DMS79 treated with DMSO at 0.1 percent for 48 hours (cell line): ENCODE measurements around the gene SP110.
"Not testable (repeated sequence)": the region's sequence is repeated elsewhere in the genome, so short reads cannot be mapped to it uniquely, and the experiment has no call there.

ENCODE experiments used
- DNase-seq: peaks from one replicate; lab custom pipeline; 2025; lab: John Stamatoyannopoulos, UW

SP110 gene

DNA sequence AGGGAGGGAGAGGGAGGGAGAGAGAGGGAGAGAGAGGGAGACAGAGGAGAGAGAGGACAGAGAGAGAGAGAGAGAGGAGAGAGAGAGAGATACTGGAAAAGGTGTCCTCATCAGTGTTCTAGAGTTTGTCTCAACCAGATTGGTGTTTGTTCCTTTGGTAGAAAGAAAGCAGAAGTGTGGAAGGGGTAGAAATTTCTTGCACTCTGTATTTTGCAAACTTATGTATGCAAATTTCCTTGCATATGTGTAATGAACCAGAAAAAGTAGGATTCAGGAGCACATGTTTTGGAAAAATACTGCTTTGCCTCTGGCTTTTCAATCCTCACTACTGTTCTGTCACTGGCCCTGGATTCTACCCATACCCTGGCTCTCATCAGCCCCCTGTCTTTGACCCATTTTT is 4.7 kb upstream of the SP110 start:
- DNase-seq = no peak

- not testable (repeated sequence) for DNase-seq
Measured at GRCh38 chr2:230222829-230223228, 3.0 kb upstream of the SP110 start.

- DNase-seq = no peak
Measured at GRCh38 chr2:230221493-230221892, 1.7 kb upstream of the SP110 start.

DNA sequence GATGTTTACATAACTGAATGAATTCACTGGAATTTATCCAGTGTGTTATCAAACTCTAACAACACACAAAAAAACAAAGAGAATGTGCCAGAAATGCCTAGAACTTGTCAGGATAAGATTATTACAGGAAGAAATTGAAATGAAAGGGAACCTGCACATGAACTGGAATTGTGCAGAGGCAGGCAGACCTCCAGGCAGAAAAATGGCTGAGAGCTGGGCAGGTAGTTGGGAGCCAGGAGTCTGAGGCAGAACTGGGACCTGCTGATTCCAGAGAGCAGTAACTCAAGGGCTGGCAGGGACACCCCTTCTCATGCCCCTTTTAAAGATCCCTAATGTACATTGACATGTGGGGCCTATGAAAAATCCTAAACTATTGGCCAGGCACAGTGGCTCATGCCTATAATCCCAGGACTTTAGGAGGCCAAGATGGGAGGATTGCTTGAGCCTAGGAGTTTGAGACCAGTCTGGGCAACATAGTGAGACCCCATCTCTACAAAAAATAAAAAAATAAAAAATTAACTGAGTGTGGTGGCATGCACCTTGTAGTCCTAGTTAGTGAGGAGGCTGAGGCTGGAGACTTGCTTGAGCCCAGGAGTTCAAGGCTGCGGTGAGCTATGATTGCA is 674 bp upstream of the SP110 start:
- DNase-seq = no peak

DNA sequence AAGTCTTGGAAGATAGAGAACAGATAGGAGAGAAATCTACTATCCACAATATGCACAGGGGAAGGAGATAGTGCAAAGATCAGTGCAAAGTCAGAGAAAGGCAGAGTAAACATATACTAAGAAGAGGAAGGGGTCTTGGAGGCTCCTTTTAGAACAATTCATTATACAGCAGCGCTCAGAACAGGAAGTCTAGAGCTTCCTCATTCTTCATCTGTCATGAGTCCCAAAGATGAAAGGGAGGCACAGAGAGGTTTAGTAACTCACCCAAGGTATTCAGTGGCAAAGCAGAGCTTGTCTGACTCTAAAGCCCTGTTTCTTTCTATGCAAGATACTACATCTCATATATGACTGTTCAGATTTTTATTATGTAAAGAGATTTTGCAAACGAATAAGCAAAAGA is 1.4 kb downstream of the SP110 start:
- no peak for DNase-seq

DNA sequence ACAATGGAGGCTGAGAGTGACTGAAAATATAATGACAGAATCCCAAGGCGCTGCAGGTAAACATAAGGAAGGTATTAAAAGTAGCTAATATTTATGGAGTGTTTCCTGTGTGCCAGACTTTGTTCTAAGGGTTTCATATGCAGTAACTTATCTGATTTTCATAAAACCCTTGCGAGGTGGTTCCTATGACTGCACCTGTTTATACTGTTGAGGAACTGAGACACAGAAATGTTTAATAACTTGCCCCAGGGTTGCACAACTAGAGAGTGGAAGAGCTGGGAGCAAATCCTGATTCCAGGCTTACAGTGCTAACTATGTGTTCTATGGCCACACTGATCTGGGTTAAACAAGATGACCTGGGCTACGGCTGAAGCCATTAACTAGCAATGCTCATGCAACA is 2.4 kb downstream of the SP110 start:
- no peak for DNase-seq

GRCh38 chr2:230216489-230216888 is 3.3 kb downstream of the SP110 start:
- DNase-seq = no peak

- no peak for DNase-seq
Measured at GRCh38 chr2:230209422-230210051, 10.2 kb downstream of the SP110 start.

DNA sequence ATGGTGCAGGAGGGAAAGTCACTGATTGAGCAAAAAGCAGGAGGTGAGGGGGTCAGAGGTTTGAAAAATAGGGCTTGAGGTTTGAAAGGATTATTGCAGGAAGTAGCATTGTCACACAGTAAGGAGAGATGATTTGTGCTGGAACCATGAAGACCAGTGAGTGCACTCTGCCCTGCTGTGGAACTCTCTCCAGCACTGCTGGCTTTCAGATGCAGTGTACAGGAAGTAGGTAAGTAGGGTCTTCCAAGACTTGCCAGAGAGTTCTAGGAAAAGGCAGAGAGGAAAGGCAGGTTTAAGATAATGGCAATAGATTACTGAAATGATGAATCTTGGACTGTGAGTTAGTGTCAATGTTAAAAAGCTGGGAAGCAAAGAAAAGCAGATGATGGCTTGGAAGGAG is 11.2 kb downstream of the SP110 start:
- no peak for DNase-seq

GRCh38 chr2:230205721-230206120 is 14.1 kb downstream of the SP110 start:
- no peak for DNase-seq

DNA sequence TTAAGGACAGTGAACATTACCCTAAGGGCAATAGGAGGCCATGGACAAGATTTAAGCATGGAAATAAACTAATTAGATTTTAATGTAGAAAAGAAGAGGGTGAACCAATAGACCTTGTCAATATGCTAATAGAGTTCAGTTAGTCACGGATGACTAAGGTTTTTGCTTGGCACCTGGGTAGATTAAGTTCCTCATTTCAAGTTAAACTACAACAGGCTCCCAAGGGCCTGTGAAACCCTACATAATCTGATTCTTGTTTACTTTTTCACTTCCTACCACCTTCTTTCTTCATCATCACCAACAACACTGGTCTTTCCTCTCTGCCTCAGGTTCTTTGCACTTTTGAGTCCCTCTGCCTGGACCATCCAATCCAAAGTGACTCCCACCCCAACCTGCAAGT is 14.8 kb downstream of the SP110 start:
- no peak for DNase-seq

GRCh38 chr2:230203110-230203676 is 16.6 kb downstream of the SP110 start:
- DNase-seq = no peak

DNA sequence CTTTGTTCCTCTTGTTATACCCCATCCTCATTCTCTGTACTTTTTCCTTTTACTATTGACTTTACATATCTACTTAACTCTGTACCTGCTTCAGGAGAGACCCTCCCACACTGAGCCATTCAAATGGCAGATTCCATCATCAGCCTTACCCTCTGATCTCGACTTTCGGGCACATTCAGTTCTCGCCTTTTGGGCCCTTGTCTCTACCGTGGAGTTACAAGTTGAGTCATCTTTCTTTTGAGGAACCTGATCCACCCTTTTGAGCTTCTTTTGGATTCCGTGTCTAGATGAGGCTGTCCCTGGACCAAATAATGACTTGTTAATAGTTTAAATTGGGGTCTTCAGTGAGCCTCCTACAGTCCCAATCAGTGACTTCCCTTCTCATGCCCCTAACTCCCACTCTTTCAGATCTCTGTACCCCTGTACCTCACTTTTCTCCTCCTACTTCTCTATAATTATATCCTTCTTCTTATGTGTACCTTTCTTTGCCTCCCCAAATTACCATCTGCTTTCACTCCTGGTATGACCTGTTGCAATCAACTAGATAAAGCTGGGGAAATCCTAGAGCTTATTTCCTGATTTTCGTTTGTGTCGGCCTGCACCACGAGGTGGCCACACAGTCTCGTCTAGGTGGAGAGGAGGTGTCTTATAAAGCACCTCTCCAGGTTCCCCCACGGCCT is 17.2 kb downstream of the SP110 start:
- DNase-seq = no peak

DNA sequence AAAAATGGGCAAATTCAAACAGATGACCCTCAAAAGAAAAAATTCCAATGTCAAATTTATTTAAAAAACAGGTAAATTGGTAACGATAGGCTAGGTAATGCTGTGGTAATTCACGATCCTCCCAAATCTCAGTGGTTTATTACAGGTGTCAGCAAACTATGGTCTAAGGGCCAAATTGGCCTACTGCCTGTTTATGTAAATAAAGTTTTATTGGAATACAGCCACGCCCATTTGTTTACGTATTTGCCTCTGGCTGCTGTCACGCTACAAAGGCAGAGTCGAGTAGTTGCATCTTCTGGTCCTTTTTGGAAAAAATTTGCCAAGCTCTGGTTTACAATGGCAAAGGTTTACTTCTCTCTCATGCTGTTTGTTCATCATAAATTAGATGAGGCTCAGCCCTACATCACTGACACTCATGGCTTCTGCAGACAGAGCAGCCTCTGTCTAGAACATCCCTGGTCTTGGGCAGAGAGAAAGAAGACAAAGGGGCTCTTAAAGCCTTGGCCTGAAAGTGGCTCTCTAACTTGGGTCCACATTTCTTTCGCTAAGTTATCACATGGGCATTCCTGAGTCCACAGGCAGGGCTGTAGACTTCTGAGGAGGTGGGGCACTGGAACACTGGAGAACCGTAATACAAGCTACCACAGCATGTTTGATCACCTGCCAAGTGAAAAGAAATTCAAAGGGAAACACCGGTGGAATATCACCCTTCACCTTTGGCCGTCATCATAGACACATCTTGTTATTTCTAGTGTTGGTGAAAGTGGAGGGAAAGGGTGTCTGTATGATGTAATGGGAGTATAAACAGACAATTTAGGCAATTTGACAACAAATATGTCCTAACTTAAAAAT is 34.8 kb downstream of the SP110 start:
- DNase-seq = no peak

DNA sequence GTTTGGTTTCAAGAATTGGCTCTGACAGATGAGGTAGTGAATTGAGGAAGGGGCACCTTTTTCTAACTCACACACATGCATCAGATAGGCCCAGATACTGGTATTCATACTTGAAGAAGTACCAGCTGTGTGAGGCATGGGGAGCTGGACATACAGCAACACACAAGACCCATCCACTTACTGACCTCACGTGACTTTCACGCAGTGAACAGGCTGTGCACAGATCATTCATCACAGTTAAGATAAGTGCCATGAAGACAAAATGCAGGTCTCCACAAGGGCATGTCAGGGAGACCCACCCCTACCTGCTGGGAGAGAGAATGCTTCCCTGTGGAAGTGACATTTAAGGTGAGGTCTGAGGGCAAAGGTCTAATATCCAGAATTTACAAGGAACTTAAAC is 38.6 kb downstream of the SP110 start:
- DNase-seq = no peak

GRCh38 chr2:230179907-230180306 is 39.9 kb downstream of the SP110 start:
- DNase-seq = no peak

DNA sequence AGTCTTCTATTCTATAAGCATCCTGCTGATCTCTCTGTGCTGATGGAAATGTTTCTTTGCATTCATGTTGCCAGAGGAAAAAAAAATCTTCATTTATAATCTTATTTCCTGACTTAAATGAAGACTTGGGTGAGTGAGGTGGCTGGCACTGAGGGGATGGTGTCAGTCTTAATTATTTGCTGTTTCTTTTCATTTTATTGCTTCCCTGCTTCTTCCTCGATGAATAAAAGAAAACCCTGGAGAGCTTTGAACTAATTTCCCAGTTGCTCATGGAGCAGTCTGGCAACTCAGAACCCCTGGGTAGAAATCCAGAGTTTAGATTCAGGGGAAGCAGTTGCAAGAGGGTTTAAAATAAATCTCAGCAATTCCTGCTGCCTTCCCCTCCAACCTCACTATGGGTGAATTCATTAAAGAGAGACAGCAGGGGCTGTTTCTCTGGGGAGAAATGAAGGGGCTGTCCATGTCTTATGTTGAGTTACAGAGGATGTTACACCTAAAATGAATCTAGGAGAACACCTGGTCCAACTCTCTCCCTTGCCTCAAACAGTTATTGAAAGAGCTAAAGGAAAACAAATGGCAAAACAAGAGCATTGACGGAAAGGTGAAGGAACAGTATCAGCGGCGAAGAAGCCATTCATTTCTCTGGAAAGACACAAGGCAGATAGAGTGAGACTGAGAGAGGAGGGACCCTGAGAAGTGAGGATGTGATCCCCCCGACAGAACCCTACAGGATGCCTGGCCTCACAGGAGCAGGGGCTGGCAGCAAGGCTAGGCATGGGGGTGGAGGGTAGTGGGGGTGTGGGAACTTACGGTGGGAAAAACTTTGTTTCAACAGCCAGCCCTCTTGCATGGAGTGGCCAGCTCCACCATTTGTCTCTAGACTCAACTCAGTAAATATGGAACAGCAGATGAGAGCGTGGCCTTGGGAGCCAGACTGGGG is 41.0 kb downstream of the SP110 start:
- DNase-seq = no peak

- DNase-seq = no peak
Measured at GRCh38 chr2:230176996-230177395, 42.8 kb downstream of the SP110 start.

DNA sequence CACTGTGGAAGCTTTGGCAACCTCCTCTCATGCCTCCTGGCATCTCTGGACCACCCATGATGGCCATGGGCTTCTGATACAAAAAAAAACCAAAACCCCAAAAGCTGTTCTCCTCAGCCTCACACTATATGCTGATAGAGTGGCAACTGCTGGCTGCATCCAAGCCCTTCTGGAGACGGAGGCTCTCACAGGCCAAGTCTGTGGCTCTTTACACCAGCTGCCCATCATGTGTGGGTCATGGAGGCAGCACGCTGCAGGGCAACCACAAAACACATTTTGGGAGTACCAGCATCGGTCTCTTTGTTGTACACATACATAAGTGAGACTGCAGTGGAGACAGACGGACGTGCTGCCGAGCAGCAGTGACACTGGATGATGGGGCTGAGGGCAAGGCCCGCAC is 45.3 kb downstream of the SP110 start:
- no peak for DNase-seq

DNA sequence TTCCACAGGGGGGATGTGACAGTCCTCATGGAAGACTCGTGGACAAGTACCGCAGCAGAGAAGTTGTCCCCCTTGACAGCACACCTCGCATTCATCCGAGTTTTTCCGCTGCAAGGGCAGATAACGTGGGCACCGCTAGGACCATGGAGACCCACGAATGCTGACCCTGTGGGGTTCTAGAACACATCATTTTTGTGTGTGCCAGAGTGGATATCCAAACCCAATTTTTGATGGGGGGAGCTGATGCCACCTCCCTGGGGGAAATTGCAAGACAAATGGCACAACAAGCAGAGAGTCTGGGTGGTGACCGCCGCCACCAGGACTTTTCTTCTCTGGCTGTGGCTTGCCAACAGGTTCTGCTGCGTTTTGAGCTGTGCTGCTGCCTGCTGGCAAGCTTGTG is 46.9 kb downstream of the SP110 start:
- no peak for DNase-seq

DNA sequence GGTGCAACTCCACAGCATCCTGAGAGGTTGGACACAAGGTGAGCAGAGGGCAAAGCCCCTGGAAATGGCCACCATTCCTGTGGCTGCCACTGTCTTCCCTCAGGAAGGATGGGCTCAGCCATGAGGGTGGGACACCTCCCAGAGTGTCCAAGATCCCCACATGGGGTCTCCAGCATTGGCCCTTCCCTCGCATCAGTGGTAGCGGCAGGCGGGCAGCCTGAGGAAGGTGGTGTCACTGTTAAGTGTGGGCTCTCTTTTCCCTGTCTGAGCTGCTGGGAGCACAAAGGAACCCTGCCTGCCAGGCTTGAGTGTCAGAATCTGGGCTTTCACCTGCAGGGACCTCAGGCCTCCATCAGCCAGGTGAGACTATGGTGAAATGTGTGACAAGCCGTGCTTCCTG is 47.6 kb downstream of the SP110 start:
- no peak for DNase-seq
